SU-DHL-6 (cell line): ENCODE results near the gene CXCR6.
A peak's percentile ranks its signal among the peaks of the same experiment; 100 is the strongest.

Experiments
- H2AFZ ChIP-seq: fragments of 200-600 bp; sonication (generic); 2 replicates; pipeline ENCODE4 v1.6.1; 2014; ENCODE audit warnings: low read depth, mild to moderate bottlenecking, moderate library complexity, mixed read lengths, antibody characterized with exemption, low read length; ENCODE audit not compliant: severe bottlenecking
- H3F3A ChIP-seq: fragments of 200-600 bp; shearing (Covaris generic); 2 replicates; pipeline ENCODE4 v1.6.0; 2016; ENCODE audit warnings: antibody characterized with exemption, mild to moderate bottlenecking; ENCODE audit not compliant: insufficient read depth
- H3K27ac ChIP-seq: fragments of 200-600 bp; sonication (generic); 2 replicates; pipeline ENCODE4 v1.5.1; 2016; ENCODE audit warnings: low read depth, mild to moderate bottlenecking, low read length, moderate library complexity, mixed read lengths
- H3K27me3 ChIP-seq: fragments of 200-600 bp; sonication (generic), shearing (Covaris generic); 2 replicates; pipeline ENCODE4 v1.6.0; 2014; ENCODE audit warnings: mild to moderate bottlenecking, low read length
- H3K36me3 ChIP-seq: fragments of 200-600 bp; sonication (generic); 2 replicates; pipeline ENCODE4 v1.6.1; 2014; ENCODE audit warnings: mild to moderate bottlenecking, low read length, mixed read lengths
- H3K4me2 ChIP-seq: fragments of 300-600, 200-600 bp; shearing (Covaris generic), sonication (generic); 2 replicates; pipeline ENCODE4 v1.6.0; 2014; ENCODE audit warnings: low read length, low read depth, mild to moderate bottlenecking; ENCODE audit not compliant: poor library complexity, severe bottlenecking
- H3K4me3 ChIP-seq: fragments of 200-600 bp; sonication (generic); 2 replicates; pipeline ENCODE4 v1.5.1; 2014; ENCODE audit warnings: antibody characterized with exemption, low read length, mild to moderate bottlenecking, mixed read lengths; ENCODE audit not compliant: insufficient read depth, poor library complexity, severe bottlenecking
- H3K79me2 ChIP-seq: fragments of 200-600 bp; sonication (generic); 2 replicates; pipeline ENCODE4 v1.6.1; 2014; ENCODE audit warnings: mild to moderate bottlenecking, low read length, moderate library complexity; ENCODE audit not compliant: insufficient read depth
- H3K9ac ChIP-seq: fragments of 200-600 bp; sonication (generic); 2 replicates; pipeline ENCODE4 v1.7.0; 2014; ENCODE audit warnings: mild to moderate bottlenecking, low read length
- H3K9me2 ChIP-seq: fragments of 200-600 bp; sonication (generic); replicated peaks from 2 replicates; pipeline ENCODE4 v1.6.1; 2014; ENCODE audit warnings: low read length; ENCODE audit not compliant: insufficient read depth
- H3K9me3 ChIP-seq: fragments of 200-600 bp; sonication (generic); 2 replicates; pipeline ENCODE4 v1.6.1; 2014; ENCODE audit warnings: low read length, mixed read lengths; ENCODE audit not compliant: insufficient read depth
- H4K20me1 ChIP-seq: fragments of 200-600 bp; sonication (generic); 2 replicates; pipeline ENCODE4 v1.6.1; 2014; ENCODE audit warnings: low read depth, mild to moderate bottlenecking, antibody characterized with exemption, low read length, moderate library complexity, mixed read lengths
- CTCF ChIP-seq: fragments of 200-600 bp; sonication (generic); IDR thresholded peaks from one replicate; pipeline ENCODE4 v1.5.1; 2017; ENCODE audit warnings: antibody characterized with exemption, mild to moderate bottlenecking, low read length, moderate library complexity; ENCODE audit not compliant: insufficient read depth, poor library complexity, severe bottlenecking
- EZH2phosphoT487 ChIP-seq: fragments of 200-600 bp; sonication (generic), shearing (Covaris generic); conservative IDR thresholded peaks from 2 replicates; pipeline ENCODE4 v1.6.1; 2018; ENCODE audit warnings: mild to moderate bottlenecking, antibody characterized with exemption, low read length, moderate library complexity, mixed read lengths

Gene CXCR6

DNA sequence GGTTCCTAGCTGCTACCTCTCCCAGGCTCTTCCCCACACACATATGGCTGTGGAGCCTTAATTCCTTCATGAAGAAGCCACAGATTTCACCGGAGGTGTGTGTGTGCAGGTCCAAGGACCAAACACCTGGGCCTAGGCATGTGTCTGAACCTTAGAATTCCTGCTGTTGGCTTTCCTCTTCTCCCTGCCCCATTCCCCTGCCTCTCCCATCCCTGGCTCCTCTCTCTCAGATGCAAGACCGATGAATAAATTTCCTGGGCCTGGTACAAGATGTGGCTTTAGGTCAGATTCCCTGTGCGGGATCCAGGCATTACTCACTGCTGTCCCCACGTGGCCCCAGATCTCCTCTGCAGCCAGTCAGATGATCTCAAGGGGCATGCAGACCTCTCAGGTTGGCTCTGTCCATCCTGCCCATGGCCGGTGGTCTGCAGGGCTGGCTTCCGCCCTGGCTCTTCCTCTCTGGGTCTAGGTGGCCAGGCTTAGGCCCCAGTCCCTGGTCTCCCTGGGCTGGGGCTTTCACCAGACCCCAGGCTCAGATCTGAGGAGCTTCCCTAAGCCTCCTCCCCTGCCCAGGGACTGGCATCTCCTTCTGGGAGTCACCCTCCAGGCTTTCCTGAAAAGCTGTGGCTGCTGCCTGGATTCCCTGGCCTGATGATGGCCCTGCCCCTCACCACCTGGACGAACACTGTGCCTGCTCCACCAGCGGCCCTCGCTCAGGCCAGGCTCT is 36.4 kb upstream of the CXCR6 start:
- H3K9ac ChIP-seq = no peak overlapping the region
- no peaks in the 10 kb centered on the region for H3K36me3 ChIP-seq
- no peak overlapping the region for H2AFZ ChIP-seq
- TF ChIP-seq CTCF (peak; percentile 42), EZH2phosphoT487 (no peak)
- H4K20me1 ChIP-seq = no peaks in the 10 kb centered on the region
- no peaks in the 10 kb centered on the region for H3K9me2 ChIP-seq
- no peak overlapping the region for H3K4me2 ChIP-seq
- H3K27ac ChIP-seq = no peak overlapping the region
- H3K79me2 ChIP-seq = no peaks in the 10 kb centered on the region
- H3K9me3 ChIP-seq = no peaks in the 10 kb centered on the region
- no peak overlapping the region for H3K4me3 ChIP-seq
- H3K27me3 ChIP-seq = no peaks in the 10 kb centered on the region
- H3F3A ChIP-seq = no peaks in the 10 kb centered on the region

DNA sequence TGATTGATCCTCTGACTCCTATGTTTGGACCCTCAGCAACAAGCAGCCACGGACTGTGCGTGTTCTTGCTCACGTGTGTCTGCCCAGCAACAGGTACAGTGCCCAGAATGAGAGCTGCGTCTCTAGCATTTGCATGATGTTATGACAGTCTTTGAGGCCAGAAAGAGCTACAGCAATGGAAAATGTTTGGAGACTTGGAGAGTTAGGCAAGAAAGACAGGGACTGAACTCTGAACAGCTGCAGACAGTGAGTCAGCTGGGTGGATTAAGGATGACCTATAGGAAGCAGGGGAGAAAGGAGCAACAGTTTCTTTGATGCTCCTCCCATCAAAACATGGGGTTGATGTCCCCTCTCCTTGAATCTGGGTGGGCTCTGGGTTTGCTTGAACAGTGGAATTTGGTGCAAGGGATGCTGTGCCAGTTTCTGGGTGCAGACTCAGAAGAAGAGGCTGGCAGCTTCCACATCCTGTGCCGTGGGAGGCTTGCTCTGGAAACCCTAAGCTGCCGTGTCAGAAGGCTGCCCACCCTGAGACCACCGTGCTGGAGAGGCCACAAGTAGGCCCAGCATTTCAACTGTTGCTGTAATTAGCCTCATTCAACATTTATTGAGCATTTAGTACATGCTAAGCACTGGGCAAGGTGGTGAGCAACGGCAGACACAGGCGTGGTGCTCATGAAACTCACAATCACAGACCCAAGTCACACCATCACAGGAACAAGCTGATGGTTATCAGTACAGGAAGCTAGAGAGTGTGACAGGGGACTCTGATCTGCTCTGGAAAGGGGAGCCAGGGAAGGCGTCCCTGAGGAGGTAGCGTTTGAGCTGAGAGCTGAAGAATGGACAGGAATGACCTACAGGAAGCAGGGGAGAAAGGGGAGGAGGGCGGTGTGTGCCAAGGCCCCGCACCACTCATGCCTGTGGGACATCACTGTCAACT is 35.2 kb upstream of the CXCR6 start:
- Histone ChIP-seq H3K27ac (no peak overlapping the region), H4K20me1 (no peaks in the 10 kb centered on the region), H3K9ac (no peak overlapping the region), H3K27me3 (no peaks in the 10 kb centered on the region), H3F3A (no peaks in the 10 kb centered on the region), H3K4me2 (no peak overlapping the region), H3K79me2 (no peaks in the 10 kb centered on the region), H3K4me3 (no peak overlapping the region), H3K36me3 (no peaks in the 10 kb centered on the region), H3K9me3 (no peaks in the 10 kb centered on the region), H2AFZ (no peak overlapping the region), H3K9me2 (no peaks in the 10 kb centered on the region)
- TF ChIP-seq EZH2phosphoT487 = no peak
- no peak for TF ChIP-seq CTCF

- no peak overlapping the region for H3K27ac ChIP-seq
- TF ChIP-seq CTCF (no peak), EZH2phosphoT487 (no peak)
- no peaks in the 10 kb centered on the region for H3K79me2 ChIP-seq
- H3K36me3 ChIP-seq = no peaks in the 10 kb centered on the region
- H3K9me3 ChIP-seq = no peaks in the 10 kb centered on the region
- H3K27me3 ChIP-seq = no peaks in the 10 kb centered on the region
- no peaks in the 10 kb centered on the region for H3K9me2 ChIP-seq
- no peak overlapping the region for H3K4me3 ChIP-seq
- no peak overlapping the region for H2AFZ ChIP-seq
- H3F3A ChIP-seq = no peaks in the 10 kb centered on the region
- H3K4me2 ChIP-seq = no peak overlapping the region
- H3K9ac ChIP-seq = no peak overlapping the region
- H4K20me1 ChIP-seq = no peaks in the 10 kb centered on the region
Observed at GRCh38 chr3:45908761-45909160, 34.5 kb upstream of the CXCR6 start.
